ENCODE measurements around the gene RIPK3.

Gene RIPK3

GRCh38 chr14:24290746-24291145 is 49.0 kb downstream of the RIPK3 start:
- Histone ChIP-seq H3K4me1 (no peaks in the 10 kb centered on the region), H3K4me3 (ENCODE audit: low read depth, low read length) (no peak overlapping the region), H3K79me2 (no peaks in the 10 kb centered on the region), H3K36me3 (ENCODE audit: control insufficient read depth, insufficient read depth, low read length) (no peaks in the 10 kb centered on the region), H3K9ac (no peak overlapping the region), H2AFZ (no peak overlapping the region), H3K27ac (no peak overlapping the region), H3K9me3 (ENCODE audit: control insufficient read depth, low read length) (no peaks in the 10 kb centered on the region), H3K27me3 (ENCODE audit: control insufficient read depth, insufficient read depth, low read length) (no peaks in the 10 kb centered on the region), H3K4me2 (ENCODE audit: low read length) (no peak overlapping the region)
- TF ChIP-seq CTCF (IDR thresholded peaks at IDR 0.05), result no peak

GRCh38 chr14:24289649-24290280 is 50.0 kb downstream of the RIPK3 start:
- H3K9ac ChIP-seq, result no peak overlapping the region
- H3K4me3 ChIP-seq (ENCODE audit: low read depth, low read length), result no peak overlapping the region
- H3K4me2 ChIP-seq (ENCODE audit: low read length), result no peak overlapping the region
- H3K4me1 ChIP-seq, result no peaks in the 10 kb centered on the region
- no peaks in the 10 kb centered on the region for H3K36me3 ChIP-seq (ENCODE audit: control insufficient read depth, insufficient read depth, low read length)
- H3K9me3 ChIP-seq (ENCODE audit: control insufficient read depth, low read length), result no peaks in the 10 kb centered on the region
- no peak for TF ChIP-seq CTCF (IDR thresholded peaks at IDR 0.05)
- no peak overlapping the region for H3K27ac ChIP-seq
- H3K27me3 ChIP-seq (ENCODE audit: control insufficient read depth, insufficient read depth, low read length), result no peaks in the 10 kb centered on the region
- H3K79me2 ChIP-seq, result no peaks in the 10 kb centered on the region
- H2AFZ ChIP-seq, result no peak overlapping the region

DNA sequence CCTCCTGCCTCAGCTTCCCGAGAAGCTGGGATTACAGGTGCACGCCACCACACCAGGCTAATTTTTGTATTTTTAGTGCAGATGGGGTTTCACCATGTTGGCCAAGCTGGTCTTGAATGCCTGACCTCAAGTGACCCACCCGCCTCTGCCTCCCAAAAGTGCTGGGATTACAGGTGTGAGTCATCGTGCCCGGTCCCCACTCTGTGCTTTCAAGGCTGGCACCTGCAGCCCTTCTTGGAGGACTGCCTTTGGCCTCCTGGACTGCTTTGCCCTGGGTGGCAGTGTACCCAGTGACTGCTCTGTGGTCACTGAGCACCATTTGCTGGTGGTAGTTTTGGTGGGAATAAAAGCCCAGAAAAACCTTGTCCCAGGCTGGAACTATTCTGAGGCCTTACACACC is 52.8 kb downstream of the RIPK3 start:
- H3K4me3 ChIP-seq (ENCODE audit: low read depth, low read length), result no peak overlapping the region
- H3K36me3 ChIP-seq (ENCODE audit: control insufficient read depth, insufficient read depth, low read length), result no peaks in the 10 kb centered on the region
- H2AFZ ChIP-seq, result no peak overlapping the region

More for the DNA sequence above, 52.8 kb downstream of the RIPK3 start:
- no peak for TF ChIP-seq CTCF (IDR thresholded peaks at IDR 0.05)
- H3K27me3 ChIP-seq (ENCODE audit: control insufficient read depth, insufficient read depth, low read length), result no peaks in the 10 kb centered on the region
- H3K4me2 ChIP-seq (ENCODE audit: low read length), result no peak overlapping the region
- no peak overlapping the region for H3K27ac ChIP-seq
- H3K79me2 ChIP-seq, result no peaks in the 10 kb centered on the region
- no peak overlapping the region for H3K9ac ChIP-seq
- no peaks in the 10 kb centered on the region for H3K4me1 ChIP-seq
- no peaks in the 10 kb centered on the region for H3K9me3 ChIP-seq (ENCODE audit: control insufficient read depth, low read length)

All from parathyroid adenoma (tissue), 2 donors.